GM21576 (cell line): ENCODE results near the gene SNHG17.
"Not testable (repeated sequence)": the region's sequence is repeated elsewhere in the genome, so short reads cannot be mapped to it uniquely, and the experiment has no call there.

Experiments used
- ATAC-seq: cut with Tn5 transposase; IDR thresholded peaks from one replicate; pipeline ENCODE4 v1.9.1; 2021; ENCODE audit warnings: mild to moderate bottlenecking, moderate library complexity; ENCODE audit not compliant: unreplicated experiment

Gene SNHG17

DNA sequence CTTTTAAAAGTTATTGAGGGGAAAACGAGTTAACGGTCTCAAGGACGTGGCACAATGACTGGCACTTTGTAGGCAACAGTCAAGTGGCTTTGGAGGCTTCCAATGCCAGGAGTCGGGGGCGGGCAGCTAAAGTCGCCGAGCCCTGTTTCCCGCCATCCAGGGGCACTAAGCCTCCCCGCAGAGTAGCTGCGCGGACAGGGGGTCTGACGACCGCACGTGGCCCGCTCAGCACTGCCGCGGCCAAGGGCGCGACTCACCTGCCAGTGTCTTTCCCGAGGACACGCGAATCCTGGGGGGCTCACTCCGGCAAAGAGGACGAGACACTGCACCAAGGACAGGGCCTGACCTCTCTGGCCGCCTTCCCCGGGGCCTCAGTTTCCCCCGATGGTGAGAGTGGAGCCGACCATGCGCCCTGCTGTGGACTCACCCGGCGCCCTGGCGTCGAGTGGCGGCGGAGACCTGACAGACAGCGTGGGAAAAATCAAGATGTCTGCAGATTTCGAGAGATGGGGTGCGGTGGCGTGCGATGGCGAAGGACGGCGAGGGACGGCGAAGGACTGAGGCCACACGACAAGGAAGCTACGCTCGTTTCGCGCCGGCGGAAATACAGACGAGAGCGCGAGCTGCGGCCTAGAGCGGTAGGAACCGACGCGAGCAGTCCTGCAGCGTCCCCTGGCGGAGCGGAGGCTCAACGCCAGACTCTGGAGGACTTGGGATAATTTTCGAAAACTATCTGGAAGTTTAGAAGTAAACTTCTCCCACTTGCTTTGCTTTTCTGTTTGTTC lies at the start of gene SNHG17:
SNHG17 (minus strand) TSS at position 559 of the 785 bp plus-strand sequence.
- ATAC-seq, result peak; percentile 74

DNA sequence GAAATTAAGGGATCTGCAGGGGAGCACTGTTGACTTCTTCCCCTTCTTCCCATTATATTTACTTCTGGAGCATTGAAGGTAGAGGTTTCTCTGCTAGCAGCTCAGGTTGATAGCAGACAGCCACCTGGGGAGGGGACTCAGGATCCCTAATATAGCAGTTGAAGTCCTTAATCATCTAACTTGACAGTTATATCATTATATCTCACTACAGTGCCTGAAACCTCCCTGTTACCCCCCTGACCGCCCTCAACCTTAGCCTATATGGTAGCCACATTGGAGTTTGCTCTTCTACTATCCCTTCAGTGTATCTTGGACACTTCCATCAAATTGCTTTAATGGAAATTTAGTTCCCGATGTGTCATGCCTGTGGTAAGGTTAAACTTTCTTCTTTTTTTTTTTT lies 44.5 kb upstream of the SNHG17 start:
- ATAC-seq, result no peak

- ATAC-seq, result no peak
Observed at GRCh38 chr20:38477747-38478146, 42.6 kb upstream of the SNHG17 start.

GRCh38 chr20:38473367-38473795 lies 38.3 kb upstream of the SNHG17 start:
- no peak for ATAC-seq

DNA sequence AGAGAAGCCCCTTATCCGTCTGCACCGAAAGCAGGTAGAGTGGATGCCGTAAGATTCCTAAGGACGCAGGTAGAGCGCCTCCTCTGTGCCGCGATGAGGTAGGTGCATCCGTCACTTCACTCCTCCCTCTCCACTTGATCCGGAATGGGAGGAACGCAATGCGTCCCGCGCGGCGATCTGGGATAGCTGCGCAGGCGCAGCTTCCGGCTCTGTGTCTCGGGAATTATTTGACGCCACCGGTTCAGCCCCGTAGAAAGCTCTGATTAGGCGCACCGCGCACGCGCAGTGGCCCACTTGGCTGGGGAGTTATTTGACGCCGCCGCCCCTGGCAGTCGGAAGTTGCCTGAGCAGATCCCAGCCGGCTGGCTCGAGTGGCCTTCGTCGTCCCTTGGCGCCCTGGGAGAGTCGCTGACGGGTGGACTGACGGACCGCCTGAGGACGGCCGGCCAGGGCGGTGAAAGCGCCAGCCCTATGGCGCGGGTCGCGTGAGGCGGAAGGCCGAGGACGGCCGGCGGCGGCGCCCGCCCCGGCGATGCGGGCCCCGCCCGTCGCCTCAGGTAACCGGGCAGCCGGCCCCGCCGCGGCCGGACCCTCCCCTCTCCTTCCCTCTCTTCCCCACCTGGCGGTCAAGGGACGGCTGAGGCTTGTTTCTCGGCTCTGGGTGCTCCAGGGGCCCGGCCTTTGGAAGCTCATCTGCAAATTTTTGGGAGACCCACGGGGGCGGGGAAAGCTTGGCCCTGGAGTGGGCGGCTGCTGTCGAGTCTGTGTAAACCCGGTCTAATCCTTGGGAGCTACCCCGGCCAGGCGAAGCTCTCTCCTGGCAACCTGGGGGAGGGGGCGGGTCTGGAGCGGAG lies 37.6 kb upstream of the SNHG17 start, which contains the start of gene RALGAPB:
RALGAPB (plus strand) TSS at position 331 of the 854 bp plus-strand sequence. CDS start 15,590 bp downstream, outside the sequence.
- ATAC-seq, result peak; percentile 86

DNA sequence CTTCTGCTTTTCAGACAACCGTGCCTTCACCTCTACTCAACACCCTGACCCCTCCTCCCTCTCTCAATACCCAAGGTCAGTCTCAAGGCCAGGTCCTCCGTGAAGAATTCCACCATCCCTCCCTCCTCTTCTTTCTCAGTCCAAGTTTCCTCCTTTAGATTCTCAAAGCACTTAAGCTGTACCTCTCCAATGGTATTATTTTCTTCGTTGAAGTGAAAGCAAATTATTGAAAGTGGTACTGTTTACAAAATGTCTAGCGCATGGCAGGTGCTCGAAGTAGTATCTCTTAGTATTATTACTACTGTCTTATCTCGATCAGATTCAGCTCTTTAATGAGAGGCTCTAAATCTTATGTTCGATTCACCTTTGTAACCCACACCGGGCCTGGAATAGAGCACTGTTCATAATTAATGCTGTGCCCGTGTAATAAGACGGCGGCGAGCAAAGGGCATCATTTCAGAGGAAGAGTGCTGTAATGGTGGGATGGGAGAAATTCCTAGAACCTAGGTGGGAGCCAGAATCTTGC lies 36.9 kb upstream of the SNHG17 start:
- ATAC-seq, result no peak

GRCh38 chr20:38471245-38471644 lies 36.1 kb upstream of the SNHG17 start:
- no peak for ATAC-seq

GRCh38 chr20:38466983-38467382 lies 31.9 kb upstream of the SNHG17 start:
- no peak for ATAC-seq

GRCh38 chr20:38466171-38466570 lies 31.0 kb upstream of the SNHG17 start:
- no peak for ATAC-seq

GRCh38 chr20:38461569-38461968 lies 26.4 kb upstream of the SNHG17 start:
- ATAC-seq, result not testable (repeated sequence)

DNA sequence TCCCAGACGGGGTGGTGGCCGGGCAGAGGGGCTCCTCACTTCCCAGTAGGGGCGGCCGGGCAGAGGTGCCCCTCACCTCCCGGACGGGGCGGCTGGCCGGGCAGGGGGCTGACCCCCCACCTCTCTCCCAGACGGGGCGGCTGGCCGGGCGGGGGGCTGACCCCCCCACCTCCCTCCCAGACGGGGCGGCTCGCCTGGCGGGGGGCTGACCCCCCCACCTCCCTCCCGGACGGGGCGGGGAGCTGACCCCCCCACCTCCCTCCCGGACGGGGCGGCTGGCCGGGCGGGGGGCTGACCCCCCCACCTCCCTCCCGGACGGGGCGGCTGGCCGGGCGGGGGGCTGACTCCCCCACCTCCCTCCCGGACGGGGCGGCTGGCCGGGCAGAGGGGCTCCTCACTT lies 26.0 kb upstream of the SNHG17 start:
- ATAC-seq, result not testable (repeated sequence)

- not testable (repeated sequence) for ATAC-seq
Observed at GRCh38 chr20:38460631-38461030, 25.5 kb upstream of the SNHG17 start.

DNA sequence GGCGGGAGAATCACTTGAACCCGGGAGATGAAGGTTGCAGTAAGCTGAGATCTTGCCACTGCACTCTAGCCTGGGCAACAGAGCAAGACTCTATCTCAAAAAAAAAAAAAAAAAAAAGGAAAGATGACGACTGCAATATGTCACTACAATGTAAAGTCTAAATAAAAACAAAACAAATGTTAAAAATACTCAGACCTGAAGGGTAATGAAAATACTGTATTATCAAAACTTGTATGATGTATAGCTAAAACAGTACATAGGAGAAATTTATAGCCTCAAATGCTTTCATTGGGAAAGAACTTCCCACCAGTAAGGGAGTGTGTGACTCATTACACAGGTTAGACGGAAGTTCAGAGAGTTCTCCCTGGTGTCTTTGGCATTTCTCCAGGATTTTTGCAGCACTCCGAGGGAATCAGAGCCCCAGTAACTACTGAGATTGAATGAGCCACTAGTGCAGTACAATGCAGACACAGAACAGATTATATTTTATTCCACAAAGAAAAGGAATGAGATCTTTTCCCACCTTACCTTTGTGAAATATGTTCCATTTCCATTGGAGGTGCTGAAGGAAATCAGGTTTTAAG lies 25.0 kb upstream of the SNHG17 start:
- ATAC-seq, result no peak

DNA sequence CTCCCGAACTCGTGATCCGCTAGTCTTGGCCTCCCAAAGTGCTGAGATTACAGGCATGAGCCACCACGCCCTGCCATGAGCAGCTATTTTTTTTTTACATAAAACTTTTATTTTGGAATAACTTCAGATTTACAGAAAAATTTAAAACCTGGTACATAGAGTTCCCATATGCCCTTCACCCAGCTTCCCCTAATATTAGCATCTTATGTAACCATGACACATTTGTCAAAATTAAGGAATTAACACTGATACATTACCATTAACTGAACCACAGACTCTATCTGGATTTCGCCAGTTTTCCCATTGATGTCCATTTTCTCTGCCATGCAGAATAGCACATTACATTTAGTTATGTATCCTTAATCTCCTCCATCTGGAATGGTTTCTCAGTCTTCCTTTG lies 23.2 kb upstream of the SNHG17 start:
- ATAC-seq, result no peak

- ATAC-seq, result no peak
Observed at GRCh38 chr20:38454556-38455473, 19.7 kb upstream of the SNHG17 start.

- ATAC-seq, result peak; percentile 76
Observed at GRCh38 chr20:38453941-38454340, 18.8 kb upstream of the SNHG17 start.

DNA sequence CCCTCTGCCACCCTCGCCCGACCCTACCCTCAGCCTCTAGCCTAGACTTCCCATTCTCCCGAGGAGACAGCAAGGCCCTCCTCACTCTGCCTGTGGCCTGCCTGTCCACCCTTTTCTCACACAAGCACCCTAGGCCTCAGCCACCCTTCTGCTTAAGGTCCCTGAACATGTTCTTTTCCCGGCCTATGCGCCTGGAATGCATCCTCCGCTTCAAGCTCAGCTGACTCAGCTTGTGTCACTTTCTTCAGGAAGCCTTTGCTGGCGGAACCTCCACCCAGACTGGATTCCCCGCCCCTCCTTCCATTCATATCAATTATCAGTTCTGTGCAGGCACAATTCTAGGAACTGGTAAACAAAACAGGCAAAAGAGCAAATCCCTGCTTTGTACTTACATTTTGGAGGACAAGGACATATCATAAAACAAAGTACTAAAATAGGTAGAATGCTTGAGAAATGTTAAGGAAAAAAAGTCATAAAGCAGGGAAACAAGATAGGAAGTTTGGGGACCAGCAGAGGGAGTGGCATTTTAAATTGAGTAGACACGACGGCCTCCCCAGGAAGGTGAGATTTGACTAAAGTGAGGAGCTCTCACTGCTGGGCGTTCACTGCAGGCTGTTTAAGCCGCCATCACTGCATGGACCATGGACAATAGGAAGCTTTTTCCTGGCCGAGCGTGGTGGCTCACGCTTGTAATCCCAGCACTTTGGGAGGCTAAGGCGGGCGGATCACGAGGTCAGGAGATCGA lies 17.9 kb upstream of the SNHG17 start:
- no peak for ATAC-seq

- ATAC-seq, result no peak
Observed at GRCh38 chr20:38450412-38450975, 15.4 kb upstream of the SNHG17 start.

DNA sequence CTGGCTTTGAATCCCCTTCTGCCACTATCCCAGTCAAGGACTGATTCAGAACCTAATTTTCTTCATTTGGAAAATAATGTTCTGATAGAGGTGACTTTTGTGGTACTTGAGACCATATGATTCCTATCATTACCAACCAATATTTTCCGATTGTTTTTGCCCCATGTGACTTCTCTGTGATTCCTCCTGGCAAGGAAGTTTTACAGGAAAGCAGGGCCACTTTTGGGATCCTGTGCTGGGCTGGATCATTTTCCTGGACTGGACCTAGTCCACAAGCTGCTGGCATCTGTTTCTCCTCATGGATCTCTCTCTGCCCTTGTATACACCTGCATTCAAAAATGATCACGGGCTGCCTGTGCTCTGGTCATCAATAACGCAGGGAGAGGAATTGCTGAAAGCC lies 13.9 kb upstream of the SNHG17 start:
- ATAC-seq, result no peak
